PC-3 (cell line): ENCODE data around the gene ZFP36L1. TPM values are rescaled to one million over a fixed set of nuclear protein-coding genes. Genes with fewer than 3 reads are reported as not detected.

ENCODE experiments used
- ATAC-seq: fragments of 200-7000 bp; cut with Tn5 transposase; 2 replicates; pipeline ENCODE4 v1.9.1; 2020; ENCODE audit warnings: mild to moderate bottlenecking, moderate library complexity
- BruUV-seq: library from RNA; stranded (reverse); fragments of 400-500 nt; replicated peaks from 2 replicates; lab custom pipeline; 2021; lab: Mats Ljungman, UMichigan
- CTCF ChIA-PET: fragments of 300-600 bp; sonication (Branson Sonifier 250); formaldehyde crosslinking; loops from one replicate; lab custom pipeline; 2022; ENCODE audit warnings: antibody characterized with exemption; lab: Charles Lee
- POLR2A ChIA-PET: fragments of 300-600 bp; sonication (Branson Sonifier 250); formaldehyde crosslinking; loops from one replicate; lab custom pipeline; 2022; ENCODE audit warnings: antibody characterized with exemption; ENCODE audit not compliant: unreplicated experiment; lab: Charles Lee
- DNase-seq: peaks from one replicate; pipeline ENCODE4 v3.0.0-alpha.2; 2015
- H2AFZ ChIP-seq: fragments of 300-600 bp; sonication (generic); 2 replicates; pipeline ENCODE4 v1.6.0; 2016; ENCODE audit warnings: antibody characterized with exemption, low read length
- H3F3A ChIP-seq: fragments of 300-600 bp; sonication (generic); one replicate; pipeline ENCODE4 v1.6.0; 2017; ENCODE audit warnings: antibody characterized with exemption, low read length, control low read depth, mild to moderate bottlenecking; ENCODE audit not compliant: unreplicated experiment
- H3K27ac ChIP-seq: fragments of 300-600 bp; sonication (generic); 2 replicates; pipeline ENCODE4 v1.5.1; 2016; ENCODE audit warnings: mild to moderate bottlenecking, low read length
- H3K27me3 ChIP-seq: fragments of 300-600 bp; sonication (generic); 2 replicates; pipeline ENCODE4 v1.6.1; 2016; ENCODE audit warnings: low read length, mixed read lengths
- H3K36me3 ChIP-seq: fragments of 300-600 bp; sonication (generic); 2 replicates; pipeline ENCODE4 v1.6.1; 2016; ENCODE audit warnings: low read depth, mixed run types, low read length, mixed read lengths
- H3K4me1 ChIP-seq: fragments of 300-600 bp; sonication (generic); 2 replicates; pipeline ENCODE4 v1.5.1; 2016; ENCODE audit warnings: low read length; ENCODE audit not compliant: insufficient read depth
- H3K4me2 ChIP-seq: fragments of 300-600 bp; sonication (generic); 2 replicates; pipeline ENCODE4 v1.6.0; 2016; ENCODE audit warnings: low read length
- H3K4me3 ChIP-seq: fragments of 300-600 bp; sonication (generic); 2 replicates; pipeline ENCODE4 v1.5.1; 2016; ENCODE audit warnings: mild to moderate bottlenecking, low read length, mixed read lengths
- H3K79me2 ChIP-seq: fragments of 300-600 bp; sonication (generic); 2 replicates; pipeline ENCODE4 v1.6.1; 2017; ENCODE audit warnings: low read length, mixed read lengths
- H3K9ac ChIP-seq: fragments of 300-600 bp; sonication (generic); 2 replicates; pipeline ENCODE4 v1.6.0; 2016; ENCODE audit warnings: mild to moderate bottlenecking, low read length
- H3K9me2 ChIP-seq: fragments of 300-600 bp; sonication (generic); replicated peaks from 2 replicates; pipeline ENCODE4 v1.6.1; 2016; ENCODE audit warnings: mixed run types, low read length, mixed read lengths
- H3K9me3 ChIP-seq: fragments of 300-600 bp; sonication (generic); 2 replicates; pipeline ENCODE4 v1.6.1; 2016; ENCODE audit warnings: low read length, mixed read lengths
- H4K20me1 ChIP-seq: fragments of 300-600 bp; sonication (generic); 2 replicates; pipeline ENCODE4 v1.6.1; 2016; ENCODE audit warnings: low read length, mixed read lengths
- EZH2 ChIP-seq: fragments of 300-600 bp; sonication (generic); IDR thresholded peaks from one replicate; pipeline ENCODE4 v1.6.1; 2017; ENCODE audit warnings: antibody characterized with exemption, mild to moderate bottlenecking, low read length; ENCODE audit not compliant: unreplicated experiment
- EZH2phosphoT487 ChIP-seq: fragments of 300-600 bp; sonication (generic); IDR thresholded peaks from 2 replicates; pipeline ENCODE4 v1.6.1; 2018; ENCODE audit warnings: mild to moderate bottlenecking, antibody characterized with exemption, low read length, borderline replicate concordance
- intact Hi-C: fragments of 100-400 bp; cut with micrococcal nuclease; formaldehyde crosslinking; loops from 2 replicates; pipeline ENCODE4 v1.9.0; 2023
- total RNA-seq: library from RNA; depleted of rRNA; stranded (reverse); fragments of >200 nt; gene quantifications from 2 replicates; pipeline ENCODE4 v1.2.3, GENCODE V29; 2014
- TF ChIP-seq, protein P1 (sequence below): fragments of 300-600 bp; sonication (generic); conservative IDR thresholded peaks from 2 replicates; pipeline ENCODE4 v1.5.1; 2017; ENCODE audit warnings: antibody characterized with exemption, low read depth, mild to moderate bottlenecking, low read length

The ZFP36L1 gene
- total RNA-seq, 1 experiment from 2014 or later = 63.1 TPM

DNA sequence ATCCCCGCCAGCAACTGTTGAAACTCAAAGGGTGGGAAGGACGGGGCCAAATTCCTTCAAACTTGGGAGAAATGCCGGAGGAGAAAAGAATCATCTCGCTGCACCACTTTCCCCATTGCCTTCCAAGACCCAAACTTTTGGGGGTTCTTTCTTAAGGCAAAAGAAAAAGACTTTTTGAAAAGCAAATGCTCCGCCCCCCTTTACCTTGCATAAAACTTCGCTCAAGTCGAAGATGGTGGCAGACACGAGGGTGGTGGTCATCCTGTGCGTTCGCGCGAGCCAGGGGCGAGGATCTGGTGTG, 239 bp downstream of the ZFP36L1 start:
- peaks cover 40% of the 10 kb centered on the region for H3K4me1 ChIP-seq
- H4K20me1 ChIP-seq = peaks cover 36% of the 10 kb centered on the region
- peaks cover 76% of the 10 kb centered on the region for H3K79me2 ChIP-seq
- ATAC-seq = no peak
- peak overlapping the region; percentile 90 for H3K4me3 ChIP-seq
- intact Hi-C loops = loop anchor here (2.0 to 10.0 kb wide), 4 partner anchors 286 to 858 kb away; no protein-coding TSS in a partner anchor
- POLR2A ChIA-PET = interaction anchor here (0.6 to 1.5 kb wide), 17 partner anchors 10 to 699 kb away, joined by 3 to 55 read pairs (median 8); partner anchors contain the start of gene ACTN1
- H3K9me2 ChIP-seq = no peaks in the 10 kb centered on the region
- H3K9ac ChIP-seq = peak overlapping the region; percentile 97
- H3K27me3 ChIP-seq = no peaks in the 10 kb centered on the region
- peak overlapping the region; percentile 91 for H2AFZ ChIP-seq
- peak overlapping the region; percentile 86 for H3K4me2 ChIP-seq
- CTCF ChIA-PET = interaction anchor here (0.7 to 1.0 kb wide), 2 partner anchors 32 to 543 kb away, joined by 8 to 11 read pairs; no protein-coding TSS in a partner anchor
- H3K9me3 ChIP-seq = no peaks in the 10 kb centered on the region
- peak overlapping the region; percentile 97 for H3K27ac ChIP-seq
- TF ChIP-seq, protein P1, sequence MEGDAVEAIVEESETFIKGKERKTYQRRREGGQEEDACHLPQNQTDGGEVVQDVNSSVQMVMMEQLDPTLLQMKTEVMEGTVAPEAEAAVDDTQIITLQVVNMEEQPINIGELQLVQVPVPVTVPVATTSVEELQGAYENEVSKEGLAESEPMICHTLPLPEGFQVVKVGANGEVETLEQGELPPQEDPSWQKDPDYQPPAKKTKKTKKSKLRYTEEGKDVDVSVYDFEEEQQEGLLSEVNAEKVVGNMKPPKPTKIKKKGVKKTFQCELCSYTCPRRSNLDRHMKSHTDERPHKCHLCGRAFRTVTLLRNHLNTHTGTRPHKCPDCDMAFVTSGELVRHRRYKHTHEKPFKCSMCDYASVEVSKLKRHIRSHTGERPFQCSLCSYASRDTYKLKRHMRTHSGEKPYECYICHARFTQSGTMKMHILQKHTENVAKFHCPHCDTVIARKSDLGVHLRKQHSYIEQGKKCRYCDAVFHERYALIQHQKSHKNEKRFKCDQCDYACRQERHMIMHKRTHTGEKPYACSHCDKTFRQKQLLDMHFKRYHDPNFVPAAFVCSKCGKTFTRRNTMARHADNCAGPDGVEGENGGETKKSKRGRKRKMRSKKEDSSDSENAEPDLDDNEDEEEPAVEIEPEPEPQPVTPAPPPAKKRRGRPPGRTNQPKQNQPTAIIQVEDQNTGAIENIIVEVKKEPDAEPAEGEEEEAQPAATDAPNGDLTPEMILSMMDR = no peak
- TF ChIP-seq EZH2 (no peak), EZH2phosphoT487 (no peak)
- peaks cover 40% of the 10 kb centered on the region for H3K36me3 ChIP-seq
- TSS peak; percentile 32 for BruUV-seq
- H3F3A ChIP-seq = no peaks in the 10 kb centered on the region
- DNase-seq = no peak

DNA sequence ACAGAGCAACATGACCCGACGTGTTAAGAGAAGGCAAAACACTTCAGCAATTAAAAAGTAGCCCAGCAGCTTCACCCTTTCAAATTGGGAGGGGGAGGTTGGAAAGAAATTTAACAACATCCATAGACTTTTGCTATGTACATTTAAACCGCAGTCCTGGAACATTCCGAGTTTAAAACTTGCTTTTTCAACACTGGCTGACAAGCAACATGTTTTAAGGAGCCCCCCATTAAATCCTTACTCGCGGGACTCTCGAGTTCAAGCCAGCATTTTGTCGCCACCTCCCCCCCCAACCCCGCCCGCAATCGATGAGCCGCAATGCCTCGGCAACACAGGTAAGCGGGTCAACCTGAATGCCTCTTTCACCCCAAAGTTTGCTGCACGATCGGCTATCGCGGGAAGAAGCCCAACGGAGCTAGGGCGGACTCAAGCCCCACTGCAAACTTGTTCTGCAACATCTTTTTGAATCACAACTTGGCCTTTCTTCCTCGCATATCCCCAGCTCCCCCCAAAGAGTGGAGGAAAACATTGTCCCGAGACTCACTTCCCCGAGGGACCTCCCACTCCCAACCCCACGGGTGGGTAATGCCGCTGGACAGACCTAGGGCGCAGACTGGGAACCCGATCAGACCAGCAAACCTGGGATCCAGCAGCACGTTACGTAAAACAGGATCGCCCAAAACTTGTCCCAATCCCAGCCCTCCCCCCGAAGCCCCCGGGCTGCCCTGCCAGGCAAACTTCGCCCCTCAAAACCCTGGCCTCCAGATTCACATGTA, 777 bp downstream of the ZFP36L1 start:
- Histone ChIP-seq H3K79me2 (peaks cover 76% of the 10 kb centered on the region), H3K4me3 (peak overlapping the region; percentile 90), H3K9me3 (no peaks in the 10 kb centered on the region), H3K36me3 (peaks cover 45% of the 10 kb centered on the region), H3K4me2 (peak overlapping the region; percentile 86), H3K4me1 (peaks cover 45% of the 10 kb centered on the region), H2AFZ (peak overlapping the region; percentile 91; the same call in 1 of the 2 replicates), H4K20me1 (peaks cover 36% of the 10 kb centered on the region), H3K9ac (peak overlapping the region; percentile 97), H3K27me3 (no peaks in the 10 kb centered on the region), H3K27ac (peak overlapping the region; percentile 97), H3K9me2 (no peaks in the 10 kb centered on the region), H3F3A (no peaks in the 10 kb centered on the region)
- no peak for TF ChIP-seq EZH2phosphoT487
- TF ChIP-seq EZH2 = no peak
- TF ChIP-seq, protein P1 = no peak
- CTCF ChIA-PET = interaction anchor here (0.7 to 1.0 kb wide), 2 partner anchors 33 to 542 kb away, joined by 8 to 11 read pairs; no protein-coding TSS in a partner anchor
- DNase-seq (peak; percentile 45), ATAC-seq (no peak)
- intact Hi-C loops = loop anchor here (2.0 to 10.0 kb wide), 5 partner anchors 285 to 857 kb away; no protein-coding TSS in a partner anchor
- no TSS peak for BruUV-seq
- POLR2A ChIA-PET = interaction anchor here (0.6 to 1.5 kb wide), 10 partner anchors 12 to 620 kb away, joined by 4 to 55 read pairs (median 20); no protein-coding TSS in a partner anchor
